Esophagus (tissue), 2 donors: ENCODE measurements around the gene ANTXR1. TPM values are rescaled to one million over a fixed set of nuclear protein-coding genes. Genes with fewer than 3 reads are reported as not detected.
A peak's percentile ranks its signal among the peaks of the same experiment; 100 is the strongest.
"Not testable (repeated sequence)": the region's sequence is repeated elsewhere in the genome, so short reads cannot be mapped to it uniquely, and the experiment has no call there.

Experiments used
- H3K27ac ChIP-seq, 2 donors: one replicate each; pipeline ENCODE4 v1.5.1; 2013; ENCODE audit warnings: low read depth in 2 of 2, mild to moderate bottlenecking in 2 of 2, inconsistent platforms in 1 of 2, low read length in 1 of 2, moderate library complexity in 1 of 2
- H3K27me3 ChIP-seq, 2 donors: one replicate each; pipeline ENCODE4 v1.6.1; 2013; ENCODE audit warnings: low read length in 2 of 2, control low read depth in 1 of 2, mild to moderate bottlenecking in 1 of 2; ENCODE audit not compliant: insufficient read depth in 2 of 2, control insufficient read depth in 1 of 2
- H3K36me3 ChIP-seq, 2 donors: one replicate each; pipeline ENCODE4 v1.6.1; 2013; ENCODE audit warnings: low read length in 1 of 2; ENCODE audit not compliant: control insufficient read depth in 2 of 2, insufficient read depth in 2 of 2
- H3K4me1 ChIP-seq, 2 donors: one replicate each; pipeline ENCODE4 v1.6.1; 2013; ENCODE audit warnings: low read length in 1 of 2; ENCODE audit not compliant: control insufficient read depth in 2 of 2, insufficient read depth in 2 of 2
- H3K4me3 ChIP-seq, 2 donors: one replicate each; pipeline ENCODE4 v1.5.1; 2013; ENCODE audit warnings: low read length in 2 of 2, mild to moderate bottlenecking in 2 of 2, low read depth in 1 of 2, moderate library complexity in 1 of 2
- H3K9me3 ChIP-seq, 2 donors: one replicate each; pipeline ENCODE4 v1.6.1; 2013; ENCODE audit warnings: mild to moderate bottlenecking in 2 of 2, low read depth in 1 of 2, low read length in 1 of 2, moderate library complexity in 1 of 2; ENCODE audit not compliant: control insufficient read depth in 2 of 2, insufficient read depth in 1 of 2
- WGBS, 2 donors: extraction: QIAGEN DNeasy Blood & Tissue Kit; methylation state at CpG; one replicate each; pipeline ENCODE4 v1.1.7; 2013; 5-methylcytosine and 5-hydroxymethylcytosine counted together
- polyA plus RNA-seq, 2 donors: library from polyadenylated mRNA; stranded (reverse); fragments of 200-250 nt; gene quantifications; one replicate each; pipeline ENCODE4 v1.2.3, GENCODE V29; 2013
- donor health status: healthy with polysubstance abuse.
- donor health status: Bipolar disorder and iron deficiency.

ANTXR1 gene
- polyA plus RNA-seq, 2 donors, result 5.0 to 8.5 TPM

DNA sequence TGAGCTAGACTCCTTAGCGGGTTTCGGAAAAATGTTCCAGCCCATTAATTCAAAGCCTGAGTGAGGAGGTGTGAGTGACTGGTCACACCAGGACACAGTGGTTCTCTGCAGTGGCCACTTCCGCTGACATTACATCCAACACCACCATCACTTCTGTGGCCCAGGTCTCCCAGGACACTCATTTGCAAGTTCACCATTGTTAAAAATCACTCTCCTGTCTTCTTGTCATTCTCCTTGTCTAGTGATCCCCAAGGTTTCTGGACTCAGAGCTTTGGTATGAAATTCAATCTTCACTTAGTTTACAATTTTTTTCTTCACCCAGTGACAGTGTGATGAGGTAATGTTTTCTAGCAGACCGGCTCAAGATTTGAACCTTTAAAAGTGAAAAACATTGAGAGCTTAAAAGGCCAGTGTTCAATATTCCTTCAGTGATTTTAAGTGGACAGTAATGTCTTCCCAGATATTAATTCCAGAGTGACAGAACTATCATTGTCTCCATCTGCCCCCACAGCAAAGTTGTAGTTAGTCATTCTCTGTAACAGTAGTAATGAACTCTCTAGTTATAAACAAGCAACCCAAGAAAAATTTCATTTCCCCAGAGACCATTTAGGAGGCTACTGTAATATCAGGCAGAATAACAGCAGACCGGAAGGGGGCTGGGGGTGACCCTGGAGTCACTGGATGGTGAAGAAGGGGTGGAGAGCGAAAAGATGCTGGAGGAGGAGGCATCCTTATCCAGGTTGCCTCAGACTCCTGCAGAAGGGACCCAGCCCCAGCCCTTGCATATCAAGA is 209.2 kb downstream of the ANTXR1 start:
- peaks cover 0 to 2% of the 10 kb centered on the region in 2 donors for H3K4me1 ChIP-seq
- no peaks in the 10 kb centered on the region for H3K36me3 ChIP-seq
- H3K4me3 ChIP-seq, result no peak overlapping the region
- WGBS, 2 donors, result 83 to 85% methylated on average over 6 of the region's 6 CpGs
- H3K9me3 ChIP-seq, result no peaks in the 10 kb centered on the region
- peak overlapping the region in 1 of 2 donors; percentile 11 for H3K27ac ChIP-seq
- H3K27me3 ChIP-seq, result no peaks in the 10 kb centered on the region

DNA sequence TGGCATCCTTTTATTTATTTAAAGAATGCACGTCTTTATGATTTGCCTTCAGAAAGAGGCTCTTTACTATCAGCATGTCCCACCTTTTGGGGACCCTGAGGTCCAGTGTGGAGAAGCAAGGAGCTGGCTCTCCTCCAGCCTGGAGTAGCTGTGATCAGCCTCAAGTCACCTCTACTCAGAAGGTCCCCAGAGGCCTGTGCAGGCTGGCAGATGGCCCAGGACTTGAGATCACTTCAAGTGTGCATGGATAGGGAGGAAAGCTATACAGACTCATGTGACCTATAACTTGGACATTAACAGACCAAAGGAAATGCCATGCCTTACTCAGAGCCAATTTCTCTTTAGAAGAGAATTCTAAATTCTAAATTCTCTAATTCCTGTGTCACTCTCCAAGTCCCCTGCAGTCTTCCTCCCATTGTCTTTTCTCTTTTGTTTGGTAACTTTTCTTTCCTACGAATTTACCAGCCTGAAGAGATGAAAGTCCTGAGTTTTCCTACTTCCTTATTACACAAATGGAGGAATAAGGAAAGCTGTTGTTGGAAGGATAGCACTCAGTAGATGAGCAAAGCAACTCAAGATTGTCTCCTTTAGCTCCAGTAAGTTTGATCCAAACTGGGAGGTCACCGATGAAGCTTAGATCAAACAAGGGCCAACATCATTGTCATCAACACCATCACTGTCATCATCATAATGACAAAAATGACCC is 210.1 kb downstream of the ANTXR1 start:
- Histone ChIP-seq H3K4me3 (no peak overlapping the region), H3K36me3 (no peaks in the 10 kb centered on the region), H3K9me3 (no peaks in the 10 kb centered on the region), H3K4me1 (peaks cover 0 to 2% of the 10 kb centered on the region in 2 donors), H3K27me3 (no peaks in the 10 kb centered on the region), H3K27ac (no peak overlapping the region)
- 66 to 72% methylated on average over 3 of the region's 3 CpGs for WGBS, 2 donors

DNA sequence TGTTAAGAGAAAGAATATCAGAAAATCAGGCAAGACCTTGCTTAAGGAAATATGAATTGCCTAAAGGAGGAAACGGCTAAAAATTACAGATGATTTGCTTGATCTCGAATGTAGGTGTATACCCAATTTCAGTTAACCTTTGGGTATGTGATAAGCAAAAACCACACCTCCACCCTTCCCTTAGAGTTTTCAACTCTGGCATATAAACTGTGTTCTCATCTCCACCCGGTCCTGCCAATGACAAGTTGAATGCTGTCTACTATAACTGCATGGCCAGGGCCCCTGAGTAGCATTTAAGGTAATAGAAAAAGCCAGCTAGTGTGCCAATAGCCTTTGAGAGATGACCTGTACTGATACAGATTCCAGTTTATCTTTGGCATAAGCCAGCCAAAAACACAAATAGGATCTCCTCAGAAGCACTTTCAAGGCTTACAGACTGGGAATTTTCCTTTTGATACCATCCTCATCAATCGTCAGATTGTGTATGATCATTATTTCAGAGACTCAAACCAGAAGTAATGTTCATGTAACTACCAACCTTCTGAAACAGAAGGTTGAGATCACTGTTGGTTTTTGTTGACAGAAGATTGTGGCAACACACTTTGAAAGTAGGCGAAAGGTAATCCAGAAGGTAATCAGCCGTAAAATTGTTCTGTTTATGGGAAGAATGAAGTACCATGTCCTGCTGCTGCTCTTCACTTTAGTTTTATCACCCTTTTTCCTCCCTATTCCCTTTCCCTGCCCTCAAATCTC is 211.0 kb downstream of the ANTXR1 start:
- no peaks in the 10 kb centered on the region for H3K27me3 ChIP-seq
- no peaks in the 10 kb centered on the region for H3K36me3 ChIP-seq
- H3K4me1 ChIP-seq, result peaks cover 0 to 2% of the 10 kb centered on the region in 2 donors
- no peak overlapping the region for H3K4me3 ChIP-seq
- H3K9me3 ChIP-seq, result no peaks in the 10 kb centered on the region
- H3K27ac ChIP-seq, result no peak overlapping the region
- WGBS, 2 donors, result 80 to 95% methylated on average over 6 of the region's 6 CpGs

DNA sequence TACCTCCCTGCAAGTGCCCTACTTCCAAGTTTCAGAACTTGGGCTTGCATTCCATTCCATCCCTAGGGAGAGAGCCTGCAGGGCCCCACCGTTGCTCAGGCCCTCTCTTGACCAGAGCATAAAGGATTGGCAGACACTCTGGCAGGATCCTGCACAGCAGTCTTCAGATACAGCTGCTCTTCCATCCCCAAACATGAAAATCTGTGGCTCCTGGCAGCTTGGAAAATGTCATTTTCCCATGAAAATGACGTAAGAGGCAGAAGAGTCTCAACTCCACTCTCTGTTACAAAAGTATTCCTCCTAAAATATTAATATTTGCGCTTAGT is 211.5 kb downstream of the ANTXR1 start:
- no peak overlapping the region for H3K4me3 ChIP-seq
- H3K36me3 ChIP-seq, result no peaks in the 10 kb centered on the region
- no peaks in the 10 kb centered on the region for H3K27me3 ChIP-seq
- peaks cover 0 to 2% of the 10 kb centered on the region in 2 donors for H3K4me1 ChIP-seq
- no peaks in the 10 kb centered on the region for H3K9me3 ChIP-seq
- 66 to 69% methylated on average over 3 of the region's 3 CpGs for WGBS, 2 donors
- H3K27ac ChIP-seq, result no peak overlapping the region

DNA sequence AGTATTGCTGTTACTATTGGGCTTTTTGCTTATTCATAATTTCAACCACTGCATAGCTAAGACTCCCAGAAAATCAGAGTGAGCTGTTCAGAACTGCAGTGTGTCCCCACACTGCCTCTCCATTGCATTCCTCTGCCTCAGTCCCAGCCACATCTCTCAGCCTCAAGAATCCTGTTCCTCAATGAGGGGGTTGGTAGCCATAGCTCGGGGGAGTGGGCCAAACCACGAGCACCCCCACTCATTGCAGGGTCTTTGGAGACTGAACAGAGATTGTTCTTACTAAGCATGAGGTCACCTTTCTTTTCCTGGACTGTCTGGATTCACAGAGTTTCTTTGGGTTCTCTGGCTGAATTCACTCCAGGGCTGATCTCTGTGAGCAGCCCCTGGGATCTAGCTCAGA is 213.0 kb downstream of the ANTXR1 start:
- whole genome bisulfite sequencing, 2 donors, result 86 to 91% methylated on average over 2 of the region's 2 CpGs
- H3K4me3 ChIP-seq, result no peak overlapping the region
- peaks cover 0 to 2% of the 10 kb centered on the region in 2 donors for H3K4me1 ChIP-seq
- no peak overlapping the region for H3K27ac ChIP-seq
- H3K9me3 ChIP-seq, result no peaks in the 10 kb centered on the region
- H3K27me3 ChIP-seq, result no peaks in the 10 kb centered on the region
- no peaks in the 10 kb centered on the region for H3K36me3 ChIP-seq

DNA sequence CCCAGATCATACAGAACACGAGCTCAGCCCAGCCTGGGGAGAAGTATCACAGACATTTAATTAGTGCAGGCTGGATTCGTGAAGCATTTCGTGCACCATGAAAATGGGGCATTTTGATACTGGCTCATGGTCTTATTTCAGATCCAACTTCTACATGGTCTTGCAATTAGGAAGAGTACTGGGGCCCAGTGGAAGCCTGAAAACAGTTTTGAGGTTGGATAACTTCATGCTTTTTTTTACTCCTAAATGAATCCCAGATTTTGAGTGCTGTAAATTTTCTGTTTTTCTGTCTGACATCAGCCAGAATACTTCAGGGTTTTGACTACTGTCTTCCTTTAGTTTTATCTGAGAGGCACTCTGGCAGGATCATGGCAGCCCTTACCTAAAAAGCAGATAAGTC is 213.9 kb downstream of the ANTXR1 start:
- WGBS, 2 donors, result 89 to 92% methylated on average over 3 of the region's 3 CpGs
- no peaks in the 10 kb centered on the region for H3K9me3 ChIP-seq
- no peak overlapping the region for H3K4me3 ChIP-seq
- no peaks in the 10 kb centered on the region for H3K36me3 ChIP-seq
- no peak overlapping the region for H3K27ac ChIP-seq
- H3K27me3 ChIP-seq, result no peaks in the 10 kb centered on the region
- peaks cover 0 to 2% of the 10 kb centered on the region in 2 donors for H3K4me1 ChIP-seq

GRCh38 chr2:69227716-69228115 is 214.7 kb downstream of the ANTXR1 start:
- Histone ChIP-seq H3K4me1 (peaks cover 0 to 2% of the 10 kb centered on the region in 2 donors), H3K27ac (no peak overlapping the region), H3K36me3 (no peaks in the 10 kb centered on the region), H3K9me3 (no peaks in the 10 kb centered on the region), H3K27me3 (no peaks in the 10 kb centered on the region), H3K4me3 (no peak overlapping the region)

DNA sequence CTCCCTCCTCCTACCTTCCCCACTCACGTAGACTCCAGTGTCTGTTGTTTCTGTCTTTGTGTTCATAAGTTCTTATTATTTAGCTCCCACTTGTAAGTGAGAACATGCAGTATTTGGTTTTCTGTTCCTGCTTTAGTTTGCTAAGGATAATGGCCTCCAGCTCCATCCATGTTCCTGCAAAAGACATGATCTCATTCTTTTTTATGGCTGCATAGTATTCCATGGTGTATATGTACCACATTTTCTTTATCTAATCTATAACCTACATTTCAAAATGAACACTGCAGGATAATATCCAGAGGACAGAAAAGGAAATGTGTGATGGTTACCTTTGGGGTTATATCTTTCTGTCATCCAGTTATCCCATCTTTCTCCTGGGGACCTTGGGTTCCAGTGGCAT is 218.0 kb downstream of the ANTXR1 start:
- WGBS, 2 donors, result 83 to 89% methylated on average over 1 of the region's 1 CpG
- H3K9me3 ChIP-seq, H3K27me3 ChIP-seq, H3K36me3 ChIP-seq, H3K4me1 ChIP-seq, H3K4me3 ChIP-seq, H3K27ac ChIP-seq: not testable (repeated sequence)

GRCh38 chr2:69231612-69232277 is 218.8 kb downstream of the ANTXR1 start:
- Histone ChIP-seq H3K4me3 (no peak overlapping the region), H3K27ac (no peak overlapping the region), H3K27me3 (no peaks in the 10 kb centered on the region), H3K36me3 (no peaks in the 10 kb centered on the region), H3K9me3 (no peaks in the 10 kb centered on the region), H3K4me1 (no peaks in the 10 kb centered on the region)
- WGBS, 2 donors, result 75 to 76% methylated on average over 6 of the region's 6 CpGs
